Endothelial cell of umbilical vein (primary cell): ENCODE data around the gene CLCN2. TPM values are rescaled to one million over a fixed set of nuclear protein-coding genes. Genes with fewer than 3 reads are reported as not detected.

Source experiments
- BruUV-seq: library from RNA; stranded (reverse); fragments of 400-500 nt; replicated peaks from 2 replicates; lab custom pipeline; 2021; lab: Mats Ljungman, UMichigan
- CTCF ChIA-PET: fragments of 300-600, 350-600 bp; sonication (Branson Sonifier 250); formaldehyde crosslinking; loops from one replicate; lab custom pipeline; 2021; ENCODE audit warnings: antibody characterized with exemption, inconsistent platforms; lab: Charles Lee
- POLR2A ChIA-PET: fragments of 300-600, 350-600 bp; sonication (Branson Sonifier 250); formaldehyde crosslinking; loops from one replicate; lab custom pipeline; 2021; ENCODE audit warnings: antibody characterized with exemption, inconsistent platforms; lab: Charles Lee
- DNase-seq: peaks from one replicate; pipeline ENCODE4 v3.0.0-alpha.2; 2011; ENCODE audit warnings: low read depth, low spot score
- FAIRE-seq: peaks from 2 replicates; lab custom pipeline; 2011; peaks lifted over from hg19 to GRCh38; lab: Jason Lieb, UNC
- H2AFZ ChIP-seq: 2 replicates; pipeline ENCODE4 v1.6.0; 2012; ENCODE audit warnings: low read depth, low read length, control low read depth, inconsistent platforms
- H3K27ac ChIP-seq: 2 replicates; pipeline ENCODE4 v1.5.1; 2011; ENCODE audit warnings: low read depth, mild to moderate bottlenecking, control low read depth, low read length, moderate library complexity; ENCODE audit not compliant: insufficient read depth
- H3K27me3 ChIP-seq, 2 experiments: 2 replicates each; pipeline versions ENCODE4 v1.6.0 to v1.6.1; 2011; ENCODE audit warnings: low read length in 2 of 2, mixed read lengths in 1 of 2; ENCODE audit not compliant: control insufficient read depth in 2 of 2, insufficient read depth in 2 of 2
- H3K36me3 ChIP-seq, 2 experiments: 2 replicates in 1 of 2; 3 replicates in 1 of 2; pipeline ENCODE4 v1.5.1; 2011; ENCODE audit warnings: low read length in 2 of 2, mild to moderate bottlenecking in 1 of 2, moderate library complexity in 1 of 2; ENCODE audit not compliant: control insufficient read depth in 2 of 2, insufficient read depth in 2 of 2; ENCODE audit errors: extremely low read depth in 1 of 2
- H3K4me1 ChIP-seq: 3 replicates; pipeline ENCODE4 v1.5.1; 2011; ENCODE audit warnings: mild to moderate bottlenecking, low read length; ENCODE audit not compliant: control insufficient read depth, insufficient read depth; ENCODE audit errors: extremely low read depth
- H3K4me2 ChIP-seq: 2 replicates; pipeline ENCODE4 v1.6.1; 2011; ENCODE audit warnings: low read length, control low read depth, mixed read lengths; ENCODE audit not compliant: insufficient read depth
- H3K4me3 ChIP-seq, 3 experiments: fragments of 200-600 bp in 1 of 3; sonication (generic), shearing (Covaris generic) in 1 of 3; replicated peaks in 1 of 3; 2 replicates each; pipeline ENCODE4 v1.5.1; 2011 to 2016; ENCODE audit warnings: control low read depth in 3 of 3, low read length in 3 of 3, mild to moderate bottlenecking in 2 of 3, inconsistent platforms in 1 of 3, low read depth in 1 of 3, moderate library complexity in 1 of 3; ENCODE audit not compliant: insufficient read depth in 1 of 3
- H3K79me2 ChIP-seq: 2 replicates; pipeline ENCODE4 v1.6.0; 2012; ENCODE audit warnings: low read length, inconsistent platforms; ENCODE audit not compliant: control insufficient read depth, insufficient read depth
- H3K9ac ChIP-seq: replicated peaks from 2 replicates; pipeline ENCODE3; 2011; ENCODE audit warnings: low read length, control low read depth; ENCODE audit not compliant: insufficient read depth; ENCODE audit errors: extremely low read depth
- H3K9me1 ChIP-seq: replicated peaks from 3 replicates; pipeline ENCODE4 v1.6.0; 2011; ENCODE audit warnings: mild to moderate bottlenecking, low read length; ENCODE audit not compliant: control insufficient read depth, insufficient read depth; ENCODE audit errors: extremely low read depth
- H3K9me3 ChIP-seq: replicated peaks from 2 replicates; pipeline ENCODE4 v1.5.1; 2012; ENCODE audit warnings: low read length, inconsistent platforms; ENCODE audit not compliant: control insufficient read depth, insufficient read depth
- H4K20me1 ChIP-seq: replicated peaks from 2 replicates; pipeline ENCODE3; 2011; ENCODE audit warnings: mild to moderate bottlenecking, low read length; ENCODE audit not compliant: control insufficient read depth, insufficient read depth; ENCODE audit errors: extremely low read depth
- EZH2 ChIP-seq: IDR thresholded peaks from 2 replicates; pipeline ENCODE4 v1.6.1; 2012; ENCODE audit warnings: borderline replicate concordance, low read depth, mild to moderate bottlenecking, moderate library complexity, low read length, inconsistent platforms; ENCODE audit not compliant: severe bottlenecking
- FOS ChIP-seq: IDR thresholded peaks from 2 replicates; pipeline ENCODE4 v1.6.1; 2011; ENCODE audit warnings: mild to moderate bottlenecking, low read length, moderate library complexity, borderline replicate concordance; ENCODE audit not compliant: insufficient read depth
- GATA2 ChIP-seq: IDR thresholded peaks from 2 replicates; pipeline ENCODE4 v1.7.0; 2011; ENCODE audit warnings: low read depth, mild to moderate bottlenecking, moderate library complexity, mixed read lengths, low read length; ENCODE audit not compliant: insufficient read length, insufficient read depth
- JUN ChIP-seq: IDR thresholded peaks from 2 replicates; pipeline ENCODE4 v1.6.1; 2011; ENCODE audit warnings: borderline replicate concordance, low read depth; ENCODE audit not compliant: insufficient read length, insufficient read depth
- MAX ChIP-seq: IDR thresholded peaks from 2 replicates; pipeline ENCODE4 v1.6.1; 2011; ENCODE audit not compliant: insufficient read depth, insufficient read length
- MYC ChIP-seq: IDR thresholded peaks from one replicate; pipeline ENCODE4 v1.6.1; 2011; ENCODE audit warnings: mild to moderate bottlenecking, low read depth, low read length
- POLR2A ChIP-seq: IDR thresholded peaks from 2 replicates; pipeline ENCODE4 v1.6.1; 2012; ENCODE audit warnings: low read depth, mild to moderate bottlenecking, control low read depth, low read length
- POLR2AphosphoS5 ChIP-seq: IDR thresholded peaks from 2 replicates; pipeline ENCODE4 v1.6.1; 2012; ENCODE audit warnings: low read depth, mild to moderate bottlenecking, control low read depth, low read length, moderate library complexity; ENCODE audit not compliant: insufficient read depth
- dilution Hi-C: fragments of 300-500 bp; cut with MboI; formaldehyde crosslinking; loops from one replicate; pipeline ENCODE4 v1.15.0; 2019; ENCODE audit warnings: low sequenced_read_pairs; ENCODE audit not compliant: extremely low pct_ligation_motif_present
- intact Hi-C: fragments of 100-400 bp; cut with micrococcal nuclease; formaldehyde crosslinking; loops from one replicate; pipeline ENCODE4 v1.10.0; 2022
- polyA plus RNA-seq, 4 experiments: library from polyadenylated mRNA; depleted of rRNA in 3 of 4; stranded (reverse) in 3 of 4; unstranded in 1 of 4; fragments of >200 nt; gene quantifications; 2 replicates each; pipeline versions ENCODE4 v1.2.1 to v1.2.3, GENCODE V29; 2011 to 2012; ENCODE audit warnings: missing spikeins in 1 of 4
- total RNA-seq: library from RNA; stranded (reverse); gene quantifications from 2 replicates; pipeline ENCODE4 v1.2.3, GENCODE V29; 2021
- TF ChIP-seq, protein P1 (sequence below), 2 donors: IDR thresholded peaks; 1 replicate in 1 of 2; 2 replicates in 1 of 2; pipeline ENCODE4 v1.5.1; 2011; ENCODE audit warnings: low read length in 2 of 2, mild to moderate bottlenecking in 2 of 2, moderate library complexity in 2 of 2, control low read depth in 1 of 2, inconsistent platforms in 1 of 2, low read depth in 1 of 2; ENCODE audit not compliant: insufficient read depth in 1 of 2; ENCODE audit errors: extremely low read depth in 1 of 2

The CLCN2 gene
- total and polyA plus RNA-seq, 2 donors (not counting 3 experiments of a cell fraction or from before 2014, with no cell fraction given), result 3.5 to 6.5 TPM

GRCh38 chr3:184358921-184359350 is 2.5 kb downstream of the CLCN2 start:
- BruUV-seq, result no TSS peak
- intact Hi-C loops, result no loop called here
- no peak overlapping the region for H3K27ac ChIP-seq
- no peak overlapping the region for H3K4me3 ChIP-seq
- no peak for DNase-seq
- H3K9me3 ChIP-seq, result no peaks in the 10 kb centered on the region
- ChIA-PET POLR2A (no interaction called here), CTCF (interaction anchor here (1.1 to 1.4 kb wide), 2 partner anchors 13 kb away, joined by 3 to 5 read pairs; no protein-coding TSS in a partner anchor)
- peaks cover 7% of the 10 kb centered on the region for H3K79me2 ChIP-seq
- dilution Hi-C loops, result no loop called here
- no peak overlapping the region for H3K9ac ChIP-seq
- no peaks in the 10 kb centered on the region for H3K9me1 ChIP-seq
- no peak for FAIRE-seq
- H3K36me3 ChIP-seq, result no peaks in the 10 kb centered on the region
- H4K20me1 ChIP-seq, result no peaks in the 10 kb centered on the region
- peaks cover 6% of the 10 kb centered on the region for H3K4me1 ChIP-seq
- TF ChIP-seq, protein P1, sequence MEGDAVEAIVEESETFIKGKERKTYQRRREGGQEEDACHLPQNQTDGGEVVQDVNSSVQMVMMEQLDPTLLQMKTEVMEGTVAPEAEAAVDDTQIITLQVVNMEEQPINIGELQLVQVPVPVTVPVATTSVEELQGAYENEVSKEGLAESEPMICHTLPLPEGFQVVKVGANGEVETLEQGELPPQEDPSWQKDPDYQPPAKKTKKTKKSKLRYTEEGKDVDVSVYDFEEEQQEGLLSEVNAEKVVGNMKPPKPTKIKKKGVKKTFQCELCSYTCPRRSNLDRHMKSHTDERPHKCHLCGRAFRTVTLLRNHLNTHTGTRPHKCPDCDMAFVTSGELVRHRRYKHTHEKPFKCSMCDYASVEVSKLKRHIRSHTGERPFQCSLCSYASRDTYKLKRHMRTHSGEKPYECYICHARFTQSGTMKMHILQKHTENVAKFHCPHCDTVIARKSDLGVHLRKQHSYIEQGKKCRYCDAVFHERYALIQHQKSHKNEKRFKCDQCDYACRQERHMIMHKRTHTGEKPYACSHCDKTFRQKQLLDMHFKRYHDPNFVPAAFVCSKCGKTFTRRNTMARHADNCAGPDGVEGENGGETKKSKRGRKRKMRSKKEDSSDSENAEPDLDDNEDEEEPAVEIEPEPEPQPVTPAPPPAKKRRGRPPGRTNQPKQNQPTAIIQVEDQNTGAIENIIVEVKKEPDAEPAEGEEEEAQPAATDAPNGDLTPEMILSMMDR (IDR thresholded peaks at IDR 0.05; ENCODE audit: extremely low read depth in 1 of 2, insufficient read depth in 1 of 2, low read depth in 1 of 2, low read length in 2 of 2), result no peak
- TF ChIP-seq MYC (no peak), GATA2 (no peak), FOS (no peak), POLR2A (no peak), JUN (no peak), EZH2 (no peak), POLR2AphosphoS5 (no peak), MAX (no peak)
- no peak overlapping the region for H3K4me2 ChIP-seq
- H2AFZ ChIP-seq, result no peak overlapping the region
- no peaks in the 10 kb centered on the region for H3K27me3 ChIP-seq
